Measurements from ENCODE around the gene UPP1. TPM values are rescaled to one million over a fixed set of nuclear protein-coding genes. Genes with fewer than 3 reads are reported as not detected.
A peak's percentile ranks its signal among the peaks of the same experiment; 100 is the strongest.

UPP1 gene
- total and polyA plus RNA-seq, 2 of the 4 experiments (the other 2 are of a cell fraction): 3.9 to 14.5 TPM

GRCh38 chr7:48084727-48085432, 4.2 kb upstream of the UPP1 start (continued):
- TF ChIP-seq RFX5 (IDR thresholded peaks at IDR 0.05; ENCODE audit: low read depth, low read length): no peak
- no peak for TF ChIP-seq ELK1 (IDR thresholded peaks at IDR 0.05; ENCODE audit: borderline replicate concordance, low read depth, low read length)
- peak; percentile 62; the same call in 1 of the 2 replicates for TF ChIP-seq MAZ (IDR thresholded peaks at IDR 0.05; ENCODE audit: borderline replicate concordance, low read depth, low read length)
- TF ChIP-seq CEBPB (IDR thresholded peaks at IDR 0.05; ENCODE audit: low read depth, low read length): peak; percentile 40
- TF ChIP-seq FOS (IDR thresholded peaks at IDR 0.05; ENCODE audit: low read depth, low read length): peak; percentile 99
- TF ChIP-seq MAFK (IDR thresholded peaks at IDR 0.05; ENCODE audit: low read depth, low read length): peak; percentile 1; the same call in 1 of the 2 replicates

Data from IMR-90 (cell line).